Panc1 (cell line): Measurements from ENCODE around the gene VIT.

Experiments
- SIN3A ChIP-seq: IDR thresholded peaks from 2 replicates; pipeline ENCODE4 v1.6.1; 2012; ENCODE audit warnings: low read depth, mild to moderate bottlenecking, low read length, moderate library complexity, borderline replicate concordance; ENCODE audit not compliant: insufficient read depth
- TF ChIP-seq, protein P1 (sequence below): fragments of 450-650 bp; IDR thresholded peaks from 2 replicates; pipeline ENCODE4 v1.5.1; 2017; ENCODE audit warnings: mild to moderate bottlenecking
- TF ChIP-seq, protein P2 (sequence below), 2 experiments: IDR thresholded peaks; 2 replicates each; pipeline ENCODE4 v1.6.1; 2011 to 2012; ENCODE audit warnings: low read depth in 2 of 2, control low read depth in 1 of 2, low read length in 1 of 2, mild to moderate bottlenecking in 1 of 2, moderate library complexity in 1 of 2; ENCODE audit not compliant: insufficient read depth in 1 of 2

DNA sequence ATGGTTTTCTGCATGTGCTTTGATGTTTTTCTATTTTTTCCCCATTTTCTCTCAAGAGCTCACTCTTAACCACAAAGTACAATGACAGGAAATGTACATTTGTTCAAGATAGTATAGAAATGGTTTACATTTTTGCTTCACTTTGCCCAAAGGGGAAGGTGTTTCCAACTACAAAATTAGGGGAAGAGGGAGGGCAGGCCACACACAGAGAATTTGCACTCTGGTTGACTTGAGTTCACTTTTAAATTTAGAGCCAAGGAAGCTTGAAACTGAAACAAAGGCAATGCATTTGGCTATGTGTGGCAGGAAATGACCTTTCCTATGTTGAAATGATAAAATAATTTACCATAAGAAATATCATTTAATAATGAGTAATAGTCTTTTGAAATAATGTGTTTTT lies 19.1 kb upstream of the VIT start:
- TF ChIP-seq, protein P1, sequence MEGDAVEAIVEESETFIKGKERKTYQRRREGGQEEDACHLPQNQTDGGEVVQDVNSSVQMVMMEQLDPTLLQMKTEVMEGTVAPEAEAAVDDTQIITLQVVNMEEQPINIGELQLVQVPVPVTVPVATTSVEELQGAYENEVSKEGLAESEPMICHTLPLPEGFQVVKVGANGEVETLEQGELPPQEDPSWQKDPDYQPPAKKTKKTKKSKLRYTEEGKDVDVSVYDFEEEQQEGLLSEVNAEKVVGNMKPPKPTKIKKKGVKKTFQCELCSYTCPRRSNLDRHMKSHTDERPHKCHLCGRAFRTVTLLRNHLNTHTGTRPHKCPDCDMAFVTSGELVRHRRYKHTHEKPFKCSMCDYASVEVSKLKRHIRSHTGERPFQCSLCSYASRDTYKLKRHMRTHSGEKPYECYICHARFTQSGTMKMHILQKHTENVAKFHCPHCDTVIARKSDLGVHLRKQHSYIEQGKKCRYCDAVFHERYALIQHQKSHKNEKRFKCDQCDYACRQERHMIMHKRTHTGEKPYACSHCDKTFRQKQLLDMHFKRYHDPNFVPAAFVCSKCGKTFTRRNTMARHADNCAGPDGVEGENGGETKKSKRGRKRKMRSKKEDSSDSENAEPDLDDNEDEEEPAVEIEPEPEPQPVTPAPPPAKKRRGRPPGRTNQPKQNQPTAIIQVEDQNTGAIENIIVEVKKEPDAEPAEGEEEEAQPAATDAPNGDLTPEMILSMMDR = no peak
- TF ChIP-seq, protein P2, sequence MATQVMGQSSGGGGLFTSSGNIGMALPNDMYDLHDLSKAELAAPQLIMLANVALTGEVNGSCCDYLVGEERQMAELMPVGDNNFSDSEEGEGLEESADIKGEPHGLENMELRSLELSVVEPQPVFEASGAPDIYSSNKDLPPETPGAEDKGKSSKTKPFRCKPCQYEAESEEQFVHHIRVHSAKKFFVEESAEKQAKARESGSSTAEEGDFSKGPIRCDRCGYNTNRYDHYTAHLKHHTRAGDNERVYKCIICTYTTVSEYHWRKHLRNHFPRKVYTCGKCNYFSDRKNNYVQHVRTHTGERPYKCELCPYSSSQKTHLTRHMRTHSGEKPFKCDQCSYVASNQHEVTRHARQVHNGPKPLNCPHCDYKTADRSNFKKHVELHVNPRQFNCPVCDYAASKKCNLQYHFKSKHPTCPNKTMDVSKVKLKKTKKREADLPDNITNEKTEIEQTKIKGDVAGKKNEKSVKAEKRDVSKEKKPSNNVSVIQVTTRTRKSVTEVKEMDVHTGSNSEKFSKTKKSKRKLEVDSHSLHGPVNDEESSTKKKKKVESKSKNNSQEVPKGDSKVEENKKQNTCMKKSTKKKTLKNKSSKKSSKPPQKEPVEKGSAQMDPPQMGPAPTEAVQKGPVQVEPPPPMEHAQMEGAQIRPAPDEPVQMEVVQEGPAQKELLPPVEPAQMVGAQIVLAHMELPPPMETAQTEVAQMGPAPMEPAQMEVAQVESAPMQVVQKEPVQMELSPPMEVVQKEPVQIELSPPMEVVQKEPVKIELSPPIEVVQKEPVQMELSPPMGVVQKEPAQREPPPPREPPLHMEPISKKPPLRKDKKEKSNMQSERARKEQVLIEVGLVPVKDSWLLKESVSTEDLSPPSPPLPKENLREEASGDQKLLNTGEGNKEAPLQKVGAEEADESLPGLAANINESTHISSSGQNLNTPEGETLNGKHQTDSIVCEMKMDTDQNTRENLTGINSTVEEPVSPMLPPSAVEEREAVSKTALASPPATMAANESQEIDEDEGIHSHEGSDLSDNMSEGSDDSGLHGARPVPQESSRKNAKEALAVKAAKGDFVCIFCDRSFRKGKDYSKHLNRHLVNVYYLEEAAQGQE (IDR thresholded peaks at IDR 0.05; ENCODE audit: insufficient read depth in 1 of 2, low read depth in 2 of 2, low read length in 1 of 2) = no peak
- no peak for TF ChIP-seq SIN3A
